ENCODE results near the gene SLC28A1.

DNA sequence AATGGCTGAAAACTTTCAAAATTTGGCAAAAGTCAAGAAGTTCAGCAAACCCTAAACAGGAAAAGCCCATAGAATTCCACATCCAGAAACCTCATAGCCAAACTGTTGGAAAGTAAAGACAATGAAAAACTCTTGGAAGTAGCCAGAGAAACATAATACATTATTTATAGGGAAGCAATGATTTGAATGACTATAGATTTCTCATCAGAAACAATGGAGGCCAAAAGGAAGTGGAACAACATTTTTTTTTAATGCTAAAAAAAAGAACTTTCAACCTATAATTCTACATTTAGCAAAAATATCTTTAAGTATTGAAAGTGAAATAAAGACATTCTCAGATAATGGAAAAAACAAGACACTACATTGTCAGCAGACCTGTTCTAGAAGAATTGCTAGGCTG is 37.1 kb upstream of the SLC28A1 start:
- TF ChIP-seq EZH2 (IDR thresholded peaks at IDR 0.05) (no peak), POLR2AphosphoS5 (IDR thresholded peaks at IDR 0.05; ENCODE audit: borderline replicate concordance, low read depth, low read length) (no peak)

Measured in SK-N-MC (cell line).